IMR-90 (cell line): ENCODE results near the gene TLCD5. TPM values are rescaled to one million over a fixed set of nuclear protein-coding genes. Genes with fewer than 3 reads are reported as not detected.

ENCODE experiments used
- ATAC-seq: fragments of 200-7000 bp; cut with Tn5 transposase; 2 replicates; pipeline ENCODE4 v1.9.1; 2020; ENCODE audit warnings: low read depth, mild to moderate bottlenecking, moderate library complexity
- BruUV-seq: library from RNA; stranded (reverse); fragments of 400-500 nt; replicated peaks from 2 replicates; lab custom pipeline; 2021; lab: Mats Ljungman, UMichigan
- CTCF ChIA-PET: fragments of 300-600 bp; formaldehyde crosslinking; extraction: SDS; loops from one replicate; lab custom pipeline; 2021; ENCODE audit warnings: antibody characterized with exemption; lab: Yijun Ruan, JAX
- POLR2A ChIA-PET: fragments of 300-600 bp; sonication (Branson Sonifier 250); formaldehyde crosslinking; loops from one replicate; lab custom pipeline; 2022; ENCODE audit warnings: antibody characterized with exemption; ENCODE audit not compliant: unreplicated experiment; lab: Charles Lee
- DNase-seq: peaks from one replicate; pipeline ENCODE4 v3.0.0; 2013
- H2AFZ ChIP-seq: replicated peaks from 2 replicates; pipeline ENCODE3; 2013; ENCODE audit warnings: low read length, mild to moderate bottlenecking; ENCODE audit not compliant: poor library complexity
- H2AK5ac ChIP-seq: 2 replicates; pipeline ENCODE4 v1.6.1; 2013; ENCODE audit warnings: low read depth, low read length, inconsistent platforms
- H2AK9ac ChIP-seq: replicated peaks from 2 replicates; pipeline ENCODE3; 2013; ENCODE audit warnings: mild to moderate bottlenecking, low read depth, low read length, moderate library complexity; ENCODE audit not compliant: poor library complexity
- H2BK120ac ChIP-seq: 2 replicates; pipeline ENCODE4 v1.6.1; 2013; ENCODE audit warnings: low read depth, low read length, inconsistent platforms
- H2BK15ac ChIP-seq: 3 replicates; pipeline ENCODE4 v1.6.1; 2013; ENCODE audit warnings: low read depth, low read length, inconsistent platforms
- H2BK20ac ChIP-seq: 2 replicates; pipeline ENCODE4 v1.6.1; 2013; ENCODE audit warnings: low read depth, mild to moderate bottlenecking, inconsistent platforms, low read length, moderate library complexity
- H2BK5ac ChIP-seq: 2 replicates; pipeline ENCODE4 v1.6.1; 2013; ENCODE audit warnings: mild to moderate bottlenecking, low read depth, low read length, inconsistent platforms; ENCODE audit not compliant: poor library complexity, severe bottlenecking
- H3K14ac ChIP-seq: replicated peaks from 2 replicates; pipeline ENCODE4 v1.6.1; 2013; ENCODE audit warnings: low read depth, low read length, inconsistent platforms
- H3K18ac ChIP-seq: 2 replicates; pipeline ENCODE4 v1.6.1; 2013; ENCODE audit warnings: low read depth, low read length, control low read depth
- H3K23ac ChIP-seq: 2 replicates; pipeline ENCODE4 v1.6.1; 2013; ENCODE audit warnings: low read depth, low read length, inconsistent platforms
- H3K27ac ChIP-seq: 2 replicates; pipeline ENCODE4 v1.5.1; 2013; ENCODE audit warnings: mild to moderate bottlenecking, control low read depth, low read length; ENCODE audit not compliant: insufficient read depth
- H3K27me3 ChIP-seq: 2 replicates; pipeline ENCODE4 v1.6.1; 2013; ENCODE audit warnings: low read length; ENCODE audit not compliant: control insufficient read depth, insufficient read depth
- H3K36me3 ChIP-seq: 2 replicates; pipeline ENCODE4 v1.6.1; 2013; ENCODE audit warnings: low read length, mixed read lengths; ENCODE audit not compliant: control insufficient read depth, insufficient read depth
- H3K4ac ChIP-seq: 2 replicates; pipeline ENCODE4 v1.6.1; 2013; ENCODE audit warnings: low read depth, low read length, inconsistent platforms
- H3K4me1 ChIP-seq: 2 replicates; pipeline ENCODE4 v1.6.1; 2013; ENCODE audit warnings: low read length, mixed read lengths; ENCODE audit not compliant: control insufficient read depth, insufficient read depth
- H3K4me2 ChIP-seq: 2 replicates; pipeline ENCODE4 v1.6.1; 2013; ENCODE audit warnings: low read depth, mild to moderate bottlenecking, control low read depth, low read length, moderate library complexity
- H3K4me3 ChIP-seq: 2 replicates; pipeline ENCODE4 v1.5.1; 2013; ENCODE audit warnings: low read depth, mild to moderate bottlenecking, control low read depth, low read length, moderate library complexity; ENCODE audit not compliant: insufficient read depth
- H3K56ac ChIP-seq: 2 replicates; pipeline ENCODE4 v1.6.1; 2013; ENCODE audit warnings: low read length, inconsistent platforms; ENCODE audit not compliant: insufficient read depth; ENCODE audit errors: extremely low read depth
- H3K79me1 ChIP-seq, 2 experiments: 2 replicates each; pipeline ENCODE4 v1.6.1; 2013; ENCODE audit warnings: low read length in 2 of 2, inconsistent platforms in 1 of 2, low read depth in 1 of 2
- H3K9ac ChIP-seq: 2 replicates; pipeline ENCODE4 v1.6.1; 2013; ENCODE audit warnings: low read depth, low read length, control low read depth
- H3K9me1 ChIP-seq: 2 replicates; pipeline ENCODE4 v1.6.1; 2013; ENCODE audit warnings: low read length, inconsistent platforms; ENCODE audit not compliant: insufficient read depth
- H3K9me3 ChIP-seq: 2 replicates; pipeline ENCODE4 v1.6.1; 2013; ENCODE audit warnings: low read length; ENCODE audit not compliant: control insufficient read depth, insufficient read depth
- H4K20me1 ChIP-seq: 2 replicates; pipeline ENCODE4 v1.6.1; 2013; ENCODE audit warnings: low read length, inconsistent platforms; ENCODE audit not compliant: insufficient read depth
- H4K5ac ChIP-seq: 2 replicates; pipeline ENCODE4 v1.6.1; 2013; ENCODE audit warnings: mild to moderate bottlenecking, low read depth, low read length, control low read depth
- H4K8ac ChIP-seq, 2 experiments: 2 replicates each; pipeline ENCODE4 v1.6.1; 2013; ENCODE audit warnings: low read depth in 2 of 2, low read length in 2 of 2, control low read depth in 1 of 2, inconsistent platforms in 1 of 2
- H4K91ac ChIP-seq: 2 replicates; pipeline ENCODE4 v1.6.1; 2013; ENCODE audit warnings: low read depth, low read length, inconsistent platforms; ENCODE audit not compliant: insufficient read depth
- BHLHE40 ChIP-seq: fragments of 150-350 bp; IDR thresholded peaks from 2 replicates; pipeline ENCODE4 v1.6.1; 2016; ENCODE audit warnings: mild to moderate bottlenecking, low read depth, low read length
- CHD1 ChIP-seq: IDR thresholded peaks from 2 replicates; pipeline ENCODE4 v1.6.1; 2012; ENCODE audit warnings: low read depth, low read length, improper control_type of control experiment
- FOS ChIP-seq: fragments of 150-350 bp; IDR thresholded peaks from 2 replicates; pipeline ENCODE4 v1.6.1; 2016; ENCODE audit warnings: low read depth, low read length
- MAFK ChIP-seq: IDR thresholded peaks from 2 replicates; pipeline ENCODE4 v1.6.1; 2012; ENCODE audit warnings: low read depth, low read length, improper control_type of control experiment
- SMC3 ChIP-seq: fragments of 150-350 bp; IDR thresholded peaks from 2 replicates; pipeline ENCODE4 v1.6.1; 2016; ENCODE audit warnings: low read depth, mild to moderate bottlenecking, antibody characterized with exemption, low read length, moderate library complexity
- WGBS, 2 experiments: methylation state at CpG; one replicate each; pipeline versions ENCODE4 v1.1.5 to v1.1.7; 2013; ENCODE audit warnings: missing lambda C conversion rate in 2 of 2; ENCODE audit not compliant: insufficient read length in 1 of 2; ENCODE audit errors: extremely low coverage in 2 of 2; 5-methylcytosine and 5-hydroxymethylcytosine counted together
- dilution Hi-C: fragments of 300-500 bp; cut with HindIII; formaldehyde crosslinking; loops from one replicate; pipeline ENCODE4 v1.14.3; 2018; ENCODE audit warnings: low sequenced_read_pairs; ENCODE audit not compliant: unreplicated experiment
- in situ Hi-C: fragments of 300-500 bp; cut with MboI; formaldehyde crosslinking; loops from 3 replicates; pipeline ENCODE4 v1.14.3; 2019; ENCODE audit warnings: low sequenced_read_pairs, inconsistent platforms, mixed read lengths
- intact Hi-C: fragments of 100-400 bp; cut with micrococcal nuclease; formaldehyde crosslinking; loops from 2 replicates; pipeline ENCODE4 v1.10.0; 2022
- polyA plus RNA-seq, 3 experiments: library from polyadenylated mRNA; depleted of rRNA; stranded (reverse); fragments of >200 nt; gene quantifications; 2 replicates each; pipeline ENCODE4 v1.2.3, GENCODE V29; 2012; ENCODE audit warnings: low replicate concordance in 1 of 3
- total RNA-seq: library from RNA; depleted of rRNA; stranded (reverse); fragments of >200 nt; gene quantifications from 2 replicates; pipeline ENCODE4 v1.2.3, GENCODE V29; 2012
- TF ChIP-seq, protein P1 (sequence below): conservative IDR thresholded peaks from 2 replicates; pipeline ENCODE4 v1.5.1; 2012; ENCODE audit warnings: mild to moderate bottlenecking, low read depth, low read length, improper control_type of control experiment

Gene TLCD5
- total and polyA plus RNA-seq, 2 of the 4 experiments (the other 2 are of a cell fraction), result 9.5 to 11.5 TPM

DNA sequence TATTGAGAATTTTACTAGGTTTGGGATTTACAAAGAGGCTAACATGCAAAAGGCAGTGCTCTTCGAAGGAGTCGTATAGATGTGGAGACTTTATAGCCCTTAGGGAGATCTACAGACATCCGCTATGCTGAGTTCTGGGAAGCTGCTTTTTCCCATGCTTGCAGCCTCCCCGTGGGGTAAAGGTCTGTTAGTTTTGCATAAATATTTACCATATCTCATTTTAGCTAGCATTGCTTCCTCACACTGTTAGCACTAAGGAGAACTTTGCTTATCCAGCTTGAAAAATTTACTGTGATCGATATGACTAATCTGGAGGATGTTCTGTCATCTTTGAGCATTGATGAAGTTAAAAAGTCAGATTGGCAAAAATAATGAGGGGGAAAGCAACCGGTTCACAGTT is 29.7 kb downstream of the TLCD5 start:
- peak; percentile 75 for ATAC-seq
- H3K9me1 ChIP-seq, result peaks cover 29% of the 10 kb centered on the region
- DNase-seq, result peak; percentile 82
- no peak overlapping the region for H3K23ac ChIP-seq
- H2AFZ ChIP-seq, result no peak overlapping the region
- H4K5ac ChIP-seq, result no peak overlapping the region
- dilution Hi-C loops (no loop called here), intact Hi-C loops (no loop called here), in situ Hi-C loops (no loop called here)
- ChIA-PET CTCF (interaction anchor here (1.1 to 1.6 kb wide), 2 partner anchors 41 to 81 kb away, joined by 3 read pairs; no protein-coding TSS in a partner anchor), POLR2A (no interaction called here)
- peaks cover 11 to 64% of the 10 kb centered on the region in 2 experiments for H3K79me1 ChIP-seq
- H3K4ac ChIP-seq, result no peak overlapping the region
- no peak overlapping the region for H4K8ac ChIP-seq
- H3K4me1 ChIP-seq, result peaks cover 15% of the 10 kb centered on the region
- no peak overlapping the region for H2BK15ac ChIP-seq
- H4K91ac ChIP-seq, result no peak overlapping the region
- H3K27me3 ChIP-seq, result no peaks in the 10 kb centered on the region
- H2BK120ac ChIP-seq, result no peak overlapping the region
- H3K4me3 ChIP-seq, result no peak overlapping the region
- no peak overlapping the region for H2AK5ac ChIP-seq
- no peak overlapping the region for H3K9ac ChIP-seq
- peaks cover 3% of the 10 kb centered on the region; the same call in 1 of the 2 replicates for H3K36me3 ChIP-seq
- no CpG with 5 or more reads among the region's 6 CpGs for WGBS, 2 experiments
- H3K9me3 ChIP-seq, result no peaks in the 10 kb centered on the region
- no peak for TF ChIP-seq SMC3
- TF ChIP-seq, protein P1, sequence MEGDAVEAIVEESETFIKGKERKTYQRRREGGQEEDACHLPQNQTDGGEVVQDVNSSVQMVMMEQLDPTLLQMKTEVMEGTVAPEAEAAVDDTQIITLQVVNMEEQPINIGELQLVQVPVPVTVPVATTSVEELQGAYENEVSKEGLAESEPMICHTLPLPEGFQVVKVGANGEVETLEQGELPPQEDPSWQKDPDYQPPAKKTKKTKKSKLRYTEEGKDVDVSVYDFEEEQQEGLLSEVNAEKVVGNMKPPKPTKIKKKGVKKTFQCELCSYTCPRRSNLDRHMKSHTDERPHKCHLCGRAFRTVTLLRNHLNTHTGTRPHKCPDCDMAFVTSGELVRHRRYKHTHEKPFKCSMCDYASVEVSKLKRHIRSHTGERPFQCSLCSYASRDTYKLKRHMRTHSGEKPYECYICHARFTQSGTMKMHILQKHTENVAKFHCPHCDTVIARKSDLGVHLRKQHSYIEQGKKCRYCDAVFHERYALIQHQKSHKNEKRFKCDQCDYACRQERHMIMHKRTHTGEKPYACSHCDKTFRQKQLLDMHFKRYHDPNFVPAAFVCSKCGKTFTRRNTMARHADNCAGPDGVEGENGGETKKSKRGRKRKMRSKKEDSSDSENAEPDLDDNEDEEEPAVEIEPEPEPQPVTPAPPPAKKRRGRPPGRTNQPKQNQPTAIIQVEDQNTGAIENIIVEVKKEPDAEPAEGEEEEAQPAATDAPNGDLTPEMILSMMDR, result no peak
- TF ChIP-seq MAFK, result no peak
- TF ChIP-seq FOS, result no peak
- TF ChIP-seq BHLHE40, result no peak
- no peak for TF ChIP-seq CHD1
- H2AK9ac ChIP-seq, result no peak overlapping the region
- H3K56ac ChIP-seq, result no peak overlapping the region
- H3K18ac ChIP-seq, result no peak overlapping the region
- H2BK20ac ChIP-seq, result no peak overlapping the region
- peak overlapping the region; percentile 12 for H3K4me2 ChIP-seq
- BruUV-seq, result no TSS peak
- no peak overlapping the region for H2BK5ac ChIP-seq
- H3K14ac ChIP-seq, result no peak overlapping the region
- H3K27ac ChIP-seq, result no peak overlapping the region
- peaks cover 88% of the 10 kb centered on the region for H4K20me1 ChIP-seq
